ENCODE results near the gene TMEM44.
"Not testable (repeated sequence)": the region's sequence is repeated elsewhere in the genome, so short reads cannot be mapped to it uniquely, and the experiment has no call there.

The TMEM44 gene

DNA sequence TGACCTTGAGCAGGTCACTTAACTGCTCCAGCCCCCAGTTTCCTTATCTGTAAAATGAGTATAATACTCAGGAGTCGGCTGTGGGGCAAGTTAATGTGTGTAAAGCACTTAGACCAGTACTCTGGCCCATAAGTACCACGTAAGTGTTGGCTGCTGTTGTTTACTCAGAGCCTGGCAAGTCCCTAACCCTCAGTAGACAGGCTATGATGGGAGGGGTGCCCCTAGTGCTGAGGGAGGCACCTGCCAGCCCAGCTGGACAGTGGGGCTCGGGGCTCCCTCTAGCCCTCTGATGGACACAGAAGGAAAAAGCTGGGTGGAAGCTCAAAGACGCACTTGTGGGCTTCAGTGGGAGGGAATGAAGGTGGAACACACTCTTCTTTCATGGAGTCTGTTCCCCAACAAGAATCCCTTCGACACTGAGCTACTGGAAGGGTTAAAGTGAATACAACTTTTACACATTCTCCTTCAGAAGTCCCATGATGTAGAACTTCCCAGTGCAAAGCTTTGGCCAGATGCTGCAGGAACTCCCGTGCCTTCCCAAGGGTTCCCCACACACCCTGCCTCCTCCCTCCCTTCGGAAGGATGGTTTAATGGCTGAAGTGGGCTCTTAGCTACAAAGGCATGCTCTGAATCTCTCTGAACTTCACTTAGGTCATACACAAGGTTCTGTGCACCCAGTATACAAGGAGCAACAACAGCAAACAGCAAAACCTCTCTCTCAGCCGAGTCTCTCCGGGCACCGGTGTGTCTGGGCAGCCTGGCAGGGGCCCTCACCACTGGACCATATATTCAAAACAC is 25.4 kb downstream of the TMEM44 start:
- DNase-seq (ENCODE audit: insufficient read length) (no peak), FAIRE-seq (no peak)
- no peak for TF ChIP-seq POLR2A (IDR thresholded peaks at IDR 0.05; ENCODE audit: low read depth, low read length)
- no peak for TF ChIP-seq TAF1 (IDR thresholded peaks at IDR 0.05; ENCODE audit: borderline replicate concordance, low read depth, low read length)
- no peak for TF ChIP-seq POLR2AphosphoS5 (IDR thresholded peaks at IDR 0.05; ENCODE audit: low read depth, low read length)

DNA sequence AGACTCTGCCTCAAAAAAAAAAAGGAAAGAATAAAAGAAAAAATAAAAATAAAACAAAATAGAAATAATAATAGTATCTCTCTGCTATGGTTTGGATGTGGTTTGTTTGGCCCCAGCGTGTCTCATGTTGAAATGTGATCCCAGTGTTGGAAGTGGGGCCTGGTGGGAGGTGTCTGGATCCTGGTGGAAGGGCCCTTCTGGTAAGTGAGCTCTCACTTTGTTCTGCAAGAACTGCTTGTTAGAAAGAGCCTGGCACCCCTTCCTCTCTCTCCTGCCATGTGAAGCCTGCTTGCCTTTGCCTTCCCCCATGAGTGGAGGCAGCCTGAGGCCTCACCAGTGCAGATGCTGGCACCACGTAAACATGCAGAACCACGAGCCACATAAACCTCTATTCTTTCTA is 26.3 kb downstream of the TMEM44 start:
- FAIRE-seq (no peak), DNase-seq (ENCODE audit: insufficient read length) (no peak)
- no peak for TF ChIP-seq POLR2AphosphoS5 (IDR thresholded peaks at IDR 0.05; ENCODE audit: low read depth, low read length)
- no peak for TF ChIP-seq TAF1 (IDR thresholded peaks at IDR 0.05; ENCODE audit: borderline replicate concordance, low read depth, low read length)
- no peak for TF ChIP-seq POLR2A (IDR thresholded peaks at IDR 0.05; ENCODE audit: low read depth, low read length)

DNA sequence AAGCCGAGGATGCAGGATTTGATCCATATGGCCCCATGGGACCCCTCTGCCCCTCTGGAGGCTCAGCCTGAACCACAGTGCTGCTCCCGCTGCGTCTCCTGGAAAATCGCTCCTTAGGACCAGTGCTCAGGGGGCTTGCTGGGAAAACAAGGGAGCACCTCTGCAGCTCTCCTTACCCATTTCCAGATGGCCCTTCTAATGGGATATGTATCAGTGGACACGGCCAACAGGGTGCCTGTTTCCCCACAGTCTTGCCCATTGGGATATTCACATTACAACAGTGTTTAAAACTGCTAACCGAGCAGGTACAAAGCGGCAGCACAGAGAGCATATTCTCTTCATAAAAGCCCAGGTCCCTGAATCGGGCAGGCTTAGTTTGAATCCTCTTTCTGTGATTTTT is 27.1 kb downstream of the TMEM44 start:
- no peak for FAIRE-seq
- no peak for DNase-seq (ENCODE audit: insufficient read length)
- TF ChIP-seq TAF1 (IDR thresholded peaks at IDR 0.05; ENCODE audit: borderline replicate concordance, low read depth, low read length) (no peak), POLR2A (IDR thresholded peaks at IDR 0.05; ENCODE audit: low read depth, low read length) (no peak), POLR2AphosphoS5 (IDR thresholded peaks at IDR 0.05; ENCODE audit: low read depth, low read length) (no peak)

- not testable (repeated sequence) for DNase-seq (ENCODE audit: insufficient read length); FAIRE-seq
Observed at GRCh38 chr3:194605314-194605713, 27.9 kb downstream of the TMEM44 start.

DNA sequence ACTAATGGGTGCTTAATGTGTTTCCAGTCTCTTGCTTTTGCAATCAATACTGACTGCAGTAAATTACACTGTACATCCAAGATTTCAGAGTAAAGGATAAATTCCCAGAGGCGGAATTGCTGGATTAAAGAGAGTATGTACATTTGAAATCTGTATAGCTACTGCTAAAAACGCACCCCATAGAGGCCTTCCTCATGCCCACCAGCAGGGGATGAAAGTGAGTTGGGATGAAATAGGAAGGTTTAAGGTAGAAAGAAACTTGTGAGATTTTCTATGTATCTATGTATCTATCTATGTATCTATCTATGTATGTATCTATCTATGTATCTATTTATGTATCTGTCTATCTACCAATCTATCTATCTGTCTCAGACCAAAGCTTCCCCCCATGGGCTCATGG is 28.4 kb downstream of the TMEM44 start:
- FAIRE-seq: no peak
- TF ChIP-seq POLR2A (IDR thresholded peaks at IDR 0.05; ENCODE audit: low read depth, low read length) (no peak), TAF1 (IDR thresholded peaks at IDR 0.05; ENCODE audit: borderline replicate concordance, low read depth, low read length) (no peak), POLR2AphosphoS5 (IDR thresholded peaks at IDR 0.05; ENCODE audit: low read depth, low read length) (no peak)
- no peak for DNase-seq (ENCODE audit: insufficient read length)

GRCh38 chr3:194604126-194604525 is 29.1 kb downstream of the TMEM44 start:
- DNase-seq (ENCODE audit: insufficient read length) (no peak), FAIRE-seq (no peak)
- TF ChIP-seq POLR2AphosphoS5 (IDR thresholded peaks at IDR 0.05; ENCODE audit: low read depth, low read length): no peak
- no peak for TF ChIP-seq POLR2A (IDR thresholded peaks at IDR 0.05; ENCODE audit: low read depth, low read length)
- no peak for TF ChIP-seq TAF1 (IDR thresholded peaks at IDR 0.05; ENCODE audit: borderline replicate concordance, low read depth, low read length)

GRCh38 chr3:194602669-194603171 is 30.5 kb downstream of the TMEM44 start:
- FAIRE-seq (no peak), DNase-seq (ENCODE audit: insufficient read length) (no peak)
- TF ChIP-seq POLR2AphosphoS5 (IDR thresholded peaks at IDR 0.05; ENCODE audit: low read depth, low read length): no peak
- TF ChIP-seq POLR2A (IDR thresholded peaks at IDR 0.05; ENCODE audit: low read depth, low read length): no peak
- TF ChIP-seq TAF1 (IDR thresholded peaks at IDR 0.05; ENCODE audit: borderline replicate concordance, low read depth, low read length): no peak

GRCh38 chr3:194598771-194599557 is 34.3 kb downstream of the TMEM44 start:
- DNase-seq (ENCODE audit: insufficient read length): no peak
- no peak for FAIRE-seq
- TF ChIP-seq TAF1 (IDR thresholded peaks at IDR 0.05; ENCODE audit: borderline replicate concordance, low read depth, low read length): no peak
- no peak for TF ChIP-seq POLR2A (IDR thresholded peaks at IDR 0.05; ENCODE audit: low read depth, low read length)
- no peak for TF ChIP-seq POLR2AphosphoS5 (IDR thresholded peaks at IDR 0.05; ENCODE audit: low read depth, low read length)

DNA sequence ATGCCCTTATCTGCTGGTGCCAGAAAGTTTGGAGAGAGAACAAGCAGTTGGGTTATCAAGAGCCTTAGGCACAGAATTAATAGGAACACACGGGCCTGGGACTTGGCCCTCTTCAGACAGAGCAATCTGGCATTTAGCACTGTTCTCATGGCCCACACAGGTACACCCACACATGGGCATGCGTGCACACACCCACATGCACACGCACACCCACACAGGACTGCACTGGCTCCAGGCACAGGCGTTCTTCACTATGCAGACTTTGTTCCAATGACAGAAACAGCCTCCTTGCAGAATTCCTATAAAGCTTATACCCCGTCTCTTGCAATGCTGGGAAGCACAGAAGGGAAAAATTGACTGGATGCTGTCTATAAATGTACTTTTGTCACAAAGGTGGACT is 36.3 kb downstream of the TMEM44 start:
- DNase-seq (ENCODE audit: insufficient read length) (no peak), FAIRE-seq (no peak)
- TF ChIP-seq POLR2A (IDR thresholded peaks at IDR 0.05; ENCODE audit: low read depth, low read length) (no peak), TAF1 (IDR thresholded peaks at IDR 0.05; ENCODE audit: borderline replicate concordance, low read depth, low read length) (no peak), POLR2AphosphoS5 (IDR thresholded peaks at IDR 0.05; ENCODE audit: low read depth, low read length) (no peak)

DNA sequence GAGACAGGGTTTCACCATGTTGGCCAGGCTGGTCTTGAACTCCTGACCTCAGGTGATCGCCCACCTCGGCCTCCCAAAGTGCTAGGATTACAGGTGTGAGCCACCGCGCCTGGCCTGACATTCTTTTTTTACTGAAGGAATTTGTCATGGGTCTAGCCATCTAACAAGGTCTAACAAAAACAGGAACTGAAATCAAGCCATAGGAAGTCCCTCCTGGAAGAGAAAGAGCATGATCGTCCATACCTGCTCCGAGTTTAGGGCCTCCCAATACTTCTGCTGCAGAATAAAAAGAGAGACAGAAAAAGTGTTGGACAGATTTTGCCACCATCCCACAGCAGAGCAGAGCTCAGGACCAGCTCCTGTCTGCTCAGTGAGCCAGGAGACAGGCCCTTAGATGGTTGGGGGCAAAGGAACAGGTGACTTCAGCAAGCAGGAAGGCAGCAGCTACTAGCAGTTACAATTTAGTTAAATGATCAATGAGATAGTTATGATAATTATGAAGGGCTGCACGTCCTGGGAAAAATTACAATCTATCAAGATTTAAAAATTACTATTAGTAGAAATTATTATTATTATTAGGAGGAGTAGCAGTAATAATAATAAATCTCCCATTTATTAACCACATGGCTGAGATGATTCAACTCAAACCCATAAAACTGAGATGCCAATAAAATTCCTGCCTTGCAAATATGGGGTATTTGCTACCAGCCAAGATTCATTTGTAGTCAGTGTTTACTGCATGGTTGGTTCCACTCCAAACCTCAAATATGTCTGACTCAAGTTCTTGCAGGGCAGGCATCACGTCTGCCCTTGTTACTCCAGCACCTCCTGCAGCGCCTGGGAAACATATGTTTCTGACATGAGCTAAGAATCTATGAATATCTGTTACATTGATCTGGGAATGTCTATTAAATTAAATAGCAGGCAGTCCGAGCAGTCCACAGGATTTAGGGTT is 40.1 kb downstream of the TMEM44 start:
- FAIRE-seq: no peak

GRCh38 chr3:194588741-194589140 is 44.5 kb downstream of the TMEM44 start:
- FAIRE-seq (no peak), DNase-seq (ENCODE audit: insufficient read length) (no peak)
- TF ChIP-seq POLR2A (IDR thresholded peaks at IDR 0.05; ENCODE audit: low read depth, low read length) (no peak), TAF1 (IDR thresholded peaks at IDR 0.05; ENCODE audit: borderline replicate concordance, low read depth, low read length) (no peak), POLR2AphosphoS5 (IDR thresholded peaks at IDR 0.05; ENCODE audit: low read depth, low read length) (no peak)

More for the DNA sequence above, 40.1 kb downstream of the TMEM44 start:
- DNase-seq (ENCODE audit: insufficient read length): no peak
- TF ChIP-seq POLR2AphosphoS5 (IDR thresholded peaks at IDR 0.05; ENCODE audit: low read depth, low read length) (no peak), POLR2A (IDR thresholded peaks at IDR 0.05; ENCODE audit: low read depth, low read length) (no peak), TAF1 (IDR thresholded peaks at IDR 0.05; ENCODE audit: borderline replicate concordance, low read depth, low read length) (no peak)

All from GM12892 (cell line).